Thymus (tissue), 11 donors: Measurements from ENCODE around the gene TGFBR2. TPM values are rescaled to one million over a fixed set of nuclear protein-coding genes. Genes with fewer than 3 reads are reported as not detected.

Source experiments
- DNase-seq, 9 donors: peaks; one replicate each; pipeline ENCODE4 v3.0.0-alpha.2; 2013; ENCODE audit warnings: low spot score in 9 of 9, low read depth in 6 of 9, missing footprints in 1 of 9
- H3K27ac ChIP-seq, 2 donors: one replicate each; pipeline ENCODE4 v1.5.1; 2013; ENCODE audit warnings: control low read depth in 1 of 2, low read depth in 1 of 2, low read length in 1 of 2, mild to moderate bottlenecking in 1 of 2, moderate library complexity in 1 of 2
- H3K27me3 ChIP-seq, 2 donors: one replicate each; pipeline ENCODE4 v1.5.1; 2013; ENCODE audit warnings: low read length in 1 of 2; ENCODE audit not compliant: control insufficient read depth in 2 of 2, insufficient read depth in 1 of 2
- H3K36me3 ChIP-seq, 2 donors: one replicate each; pipeline ENCODE4 v1.5.1; 2013; ENCODE audit warnings: low read length in 1 of 2, mild to moderate bottlenecking in 1 of 2, moderate library complexity in 1 of 2; ENCODE audit not compliant: control insufficient read depth in 2 of 2, insufficient read depth in 2 of 2
- H3K4me1 ChIP-seq, 2 donors: one replicate each; pipeline ENCODE4 v1.5.1; 2013; ENCODE audit warnings: low read length in 2 of 2; ENCODE audit not compliant: control insufficient read depth in 2 of 2, insufficient read depth in 2 of 2
- H3K4me3 ChIP-seq, 2 donors: one replicate each; pipeline ENCODE4 v1.5.1; 2013; ENCODE audit warnings: low read length in 2 of 2, control low read depth in 1 of 2, mild to moderate bottlenecking in 1 of 2
- H3K9me3 ChIP-seq, 2 donors: one replicate each; pipeline ENCODE4 v1.5.1; 2013; ENCODE audit warnings: low read length in 1 of 2, mild to moderate bottlenecking in 1 of 2; ENCODE audit not compliant: control insufficient read depth in 2 of 2, insufficient read depth in 1 of 2
- WGBS: extraction: QIAGEN DNeasy Blood & Tissue Kit; methylation state at CpG from one replicate; pipeline ENCODE4 v1.1.7; 2013; 5-methylcytosine and 5-hydroxymethylcytosine counted together
- polyA plus RNA-seq: library from polyadenylated mRNA; stranded (reverse); fragments of 200-250 nt; gene quantifications from one replicate; pipeline ENCODE4 v1.2.3, GENCODE V29; 2013
- total RNA-seq: library from RNA; stranded (reverse); fragments of 120-200 nt; gene quantifications from one replicate; pipeline ENCODE4 v1.2.4, GENCODE V29; 2013
- donor health status: healthy.

The TGFBR2 gene
- total and polyA plus RNA-seq, 2 donors = 41.0 to 51.3 TPM

- H3K9me3 ChIP-seq = no peaks in the 10 kb centered on the region
- no peaks in the 10 kb centered on the region for H3K36me3 ChIP-seq
- H3K27me3 ChIP-seq = no peaks in the 10 kb centered on the region
- WGBS = 92% methylated on average over 1 of the region's 1 CpG
- H3K27ac ChIP-seq = no peak overlapping the region
- peaks cover 8 to 13% of the 10 kb centered on the region in 2 donors for H3K4me1 ChIP-seq
- no peak for DNase-seq
- no peak overlapping the region for H3K4me3 ChIP-seq
These were observed 9.2 kb upstream of the TGFBR2 start for GRCh38 chr3:30597131-30597768.

GRCh38 chr3:30597769-30598134 is 8.6 kb upstream of the TGFBR2 start:
- no peak for DNase-seq
- peaks cover 9 to 15% of the 10 kb centered on the region in 2 donors for H3K4me1 ChIP-seq
- no peak overlapping the region for H3K27ac ChIP-seq
- H3K27me3 ChIP-seq = no peaks in the 10 kb centered on the region
- no peak overlapping the region for H3K4me3 ChIP-seq
- H3K36me3 ChIP-seq = no peaks in the 10 kb centered on the region
- no peaks in the 10 kb centered on the region for H3K9me3 ChIP-seq

- no peaks in the 10 kb centered on the region for H3K9me3 ChIP-seq
- 40% methylated on average over 3 of the region's 3 CpGs for WGBS
- no peaks in the 10 kb centered on the region for H3K27me3 ChIP-seq
- peaks cover 16 to 22% of the 10 kb centered on the region in 2 donors for H3K4me1 ChIP-seq
- DNase-seq = peak in 1 of 9 donors; percentile 63
- no peaks in the 10 kb centered on the region for H3K36me3 ChIP-seq
- peak overlapping the region; percentile 8 to 13 for H3K27ac ChIP-seq
- no peak overlapping the region for H3K4me3 ChIP-seq
These were observed 7.5 kb upstream of the TGFBR2 start for GRCh38 chr3:30598668-30599545.

DNA sequence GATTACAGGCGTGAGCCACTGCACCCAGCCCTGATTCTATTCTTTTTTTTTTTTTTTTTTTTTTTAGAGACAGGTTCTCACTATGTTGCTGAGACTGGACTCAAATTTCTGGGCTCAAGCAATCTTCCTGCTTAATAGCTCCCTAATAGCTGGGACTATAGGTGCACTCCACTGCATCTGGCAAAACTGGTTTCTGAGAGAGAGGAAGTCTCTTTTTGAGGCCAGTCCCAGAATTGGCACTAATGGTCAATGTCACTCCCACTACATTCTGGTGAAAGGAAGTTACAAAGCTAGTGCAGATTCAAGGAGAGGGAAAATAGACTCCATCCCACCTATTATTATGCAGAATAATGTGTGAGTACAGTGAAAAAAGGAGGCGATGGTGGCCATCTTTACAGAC is 5.8 kb upstream of the TGFBR2 start:
- Histone ChIP-seq H3K4me3 (no peak overlapping the region), H3K27me3 (no peaks in the 10 kb centered on the region), H3K4me1 (peaks cover 25 to 34% of the 10 kb centered on the region in 2 donors), H3K36me3 (no peaks in the 10 kb centered on the region), H3K9me3 (no peaks in the 10 kb centered on the region), H3K27ac (no peak overlapping the region)
- 100% methylated on average over 2 of the region's 2 CpGs for WGBS
- DNase-seq = no peak

DNA sequence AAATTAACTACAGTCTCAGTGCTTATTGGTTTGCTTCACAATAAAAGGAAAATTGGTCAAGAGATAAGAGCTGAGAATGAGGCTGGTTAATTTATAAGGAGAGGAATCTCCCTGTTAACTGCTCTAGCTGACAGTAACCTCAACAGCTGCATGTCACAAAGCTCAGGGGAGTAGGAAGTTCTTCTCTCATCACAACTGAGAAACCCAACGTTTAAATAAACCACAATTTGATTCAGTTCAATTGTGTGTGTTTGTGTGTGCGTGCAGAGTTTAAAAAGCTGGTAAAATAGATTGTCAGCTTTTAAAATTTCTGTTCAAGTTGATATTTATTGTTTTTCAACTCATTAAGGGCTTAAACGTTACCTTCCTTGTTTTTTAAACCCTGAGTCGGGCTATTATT is 3.5 kb upstream of the TGFBR2 start:
- Histone ChIP-seq H3K27me3 (no peaks in the 10 kb centered on the region), H3K27ac (peak overlapping the region; percentile 0 to 73), H3K4me1 (peaks cover 29 to 45% of the 10 kb centered on the region in 2 donors), H3K4me3 (no peak overlapping the region), H3K9me3 (no peaks in the 10 kb centered on the region), H3K36me3 (no peaks in the 10 kb centered on the region)
- 18% methylated on average over 4 of the region's 4 CpGs for WGBS
- peak in 3 of 9 donors; percentile 41 to 74 (median 42) for DNase-seq

- DNase-seq = peak in 2 of 9 donors; percentile 39 to 64
- Histone ChIP-seq H3K27ac (peak overlapping the region in 1 of 2 donors; percentile 73), H3K36me3 (no peaks in the 10 kb centered on the region), H3K4me1 (peaks cover 28 to 39% of the 10 kb centered on the region in 2 donors), H3K9me3 (no peaks in the 10 kb centered on the region), H3K27me3 (no peaks in the 10 kb centered on the region), H3K4me3 (no peak overlapping the region)
- WGBS = 11% methylated on average over 3 of the region's 3 CpGs
These were observed 2.3 kb upstream of the TGFBR2 start for GRCh38 chr3:30604093-30604492.

- DNase-seq = peak in 1 of 9 donors; percentile 30
- H3K4me3 ChIP-seq = no peak overlapping the region
- H3K4me1 ChIP-seq = peaks cover 24 to 35% of the 10 kb centered on the region in 2 donors
- H3K9me3 ChIP-seq = no peaks in the 10 kb centered on the region
- peak overlapping the region; percentile 72 to 73 for H3K27ac ChIP-seq
- WGBS = 32% methylated on average over 5 of the region's 5 CpGs
- H3K36me3 ChIP-seq = no peaks in the 10 kb centered on the region
- no peaks in the 10 kb centered on the region for H3K27me3 ChIP-seq
These were observed 1.8 kb upstream of the TGFBR2 start for GRCh38 chr3:30604558-30604957.

DNA sequence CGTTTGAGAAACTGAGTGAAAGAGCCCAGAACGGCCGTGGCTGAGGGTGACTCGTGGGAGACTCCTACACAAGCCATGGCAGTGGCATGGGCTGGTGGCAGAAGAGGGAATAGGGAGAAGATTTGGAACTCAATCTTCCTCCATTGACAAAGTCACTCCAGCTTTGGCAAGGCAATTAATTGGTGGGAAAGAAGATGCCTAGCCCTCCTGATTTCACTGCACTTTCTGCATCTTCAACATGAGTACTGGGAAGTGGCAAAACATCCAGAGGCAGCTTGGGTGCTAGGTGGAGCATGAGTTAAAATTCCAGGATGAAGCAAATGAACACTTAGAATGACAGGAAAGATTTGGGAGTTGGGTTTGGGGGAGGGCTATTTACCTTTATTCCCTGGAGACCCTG is 1.4 kb upstream of the TGFBR2 start:
- Histone ChIP-seq H3K27me3 (no peaks in the 10 kb centered on the region), H3K4me1 (peaks cover 24 to 34% of the 10 kb centered on the region in 2 donors), H3K36me3 (no peaks in the 10 kb centered on the region), H3K4me3 (no peak overlapping the region), H3K9me3 (no peaks in the 10 kb centered on the region), H3K27ac (peak overlapping the region; percentile 73 to 82)
- DNase-seq = no peak
- WGBS = 64% methylated on average over 4 of the region's 4 CpGs

GRCh38 chr3:30605706-30606300 is 598 bp upstream of the TGFBR2 start:
- Histone ChIP-seq H3K4me3 (peak overlapping the region; percentile 81 to 84), H3K36me3 (no peaks in the 10 kb centered on the region), H3K27me3 (no peaks in the 10 kb centered on the region), H3K27ac (peak overlapping the region; percentile 69 to 95), H3K4me1 (peaks cover 24 to 37% of the 10 kb centered on the region in 2 donors), H3K9me3 (no peaks in the 10 kb centered on the region)
- no peak for DNase-seq
- 55% methylated on average over 10 of the region's 10 CpGs for WGBS
